Measurements from ENCODE around the gene RWDD1.

GRCh38 chr6:116595247-116595646, 23.9 kb downstream of the RWDD1 start:
- TF ChIP-seq CTCF (IDR thresholded peaks at IDR 0.05; ENCODE audit: low read depth, low read length) (no peak), EZH2phosphoT487 (IDR thresholded peaks at IDR 0.05; ENCODE audit: low read depth) (no peak)
